Neural cell (in vitro differentiated cells): ENCODE data around the gene KLRD1. TPM values are rescaled to one million over a fixed set of nuclear protein-coding genes. Genes with fewer than 3 reads are reported as not detected.

Experiments
- H2AFZ ChIP-seq: fragments of 200-600, 300-800 bp; sonication (generic), shearing (Covaris generic); 2 replicates; pipeline ENCODE4 v1.6.0; 2014; ENCODE audit warnings: low read depth, mild to moderate bottlenecking, antibody characterized with exemption, low read length, moderate library complexity
- H3F3A ChIP-seq: fragments of 200-600 bp; shearing (Covaris generic); 2 replicates; pipeline ENCODE4 v1.6.1; 2016; ENCODE audit warnings: mild to moderate bottlenecking, moderate library complexity, mixed read lengths, antibody characterized with exemption, low read length; ENCODE audit not compliant: insufficient read depth, poor library complexity, severe bottlenecking
- H3K27ac ChIP-seq: fragments of 200-600, 300-800 bp; sonication (generic), shearing (Covaris generic); 2 replicates; pipeline ENCODE4 v1.5.1; 2014; ENCODE audit warnings: mild to moderate bottlenecking, low read length, moderate library complexity
- H3K27me3 ChIP-seq: fragments of 300-800, 200-600 bp; sonication (generic), shearing (Covaris generic); 2 replicates; pipeline ENCODE4 v1.6.0; 2014; ENCODE audit warnings: mild to moderate bottlenecking, low read depth, low read length, moderate library complexity; ENCODE audit not compliant: insufficient read depth
- H3K36me3 ChIP-seq: fragments of 300-800, 200-600 bp; sonication (generic), shearing (Covaris generic); 2 replicates; pipeline ENCODE4 v1.5.1; 2014; ENCODE audit warnings: mild to moderate bottlenecking, antibody characterized with exemption, low read length, moderate library complexity; ENCODE audit not compliant: insufficient read depth
- H3K4me2 ChIP-seq: fragments of 300-800, 200-600 bp; sonication (generic), shearing (Covaris generic); 2 replicates; pipeline ENCODE4 v1.6.0; 2014; ENCODE audit warnings: mild to moderate bottlenecking, low read length
- H3K4me3 ChIP-seq: fragments of 300-800, 200-600 bp; sonication (generic), shearing (Covaris generic); 2 replicates; pipeline ENCODE4 v1.5.1; 2014; ENCODE audit warnings: mild to moderate bottlenecking, low read length, moderate library complexity
- H3K79me2 ChIP-seq: fragments of 200-600 bp; shearing (Covaris generic); replicated peaks from 2 replicates; pipeline ENCODE4 v1.6.0; 2014; ENCODE audit warnings: mild to moderate bottlenecking, low read length, moderate library complexity; ENCODE audit not compliant: insufficient read depth
- H3K9ac ChIP-seq: fragments of 300-800, 200-600 bp; sonication (generic), shearing (Covaris generic); 2 replicates; pipeline ENCODE4 v1.6.1; 2016; ENCODE audit warnings: mild to moderate bottlenecking, low read length, mixed read lengths
- H3K9me2 ChIP-seq: fragments of 200-600 bp; shearing (Covaris generic); 2 replicates; pipeline ENCODE4 v1.6.1; 2016; ENCODE audit warnings: mild to moderate bottlenecking, low read length, mixed read lengths; ENCODE audit not compliant: insufficient read depth
- H3K9me3 ChIP-seq: fragments of 200-600, 300-800 bp; sonication (generic), shearing (Covaris generic); 2 replicates; pipeline ENCODE4 v1.6.1; 2016; ENCODE audit warnings: mild to moderate bottlenecking, mixed run types, low read length, moderate library complexity, mixed read lengths
- H4K20me1 ChIP-seq: fragments of 200-600 bp; shearing (Covaris generic); 2 replicates; pipeline ENCODE4 v1.6.1; 2016; ENCODE audit warnings: mild to moderate bottlenecking, mixed run types; ENCODE audit not compliant: insufficient read depth
- CTCF ChIP-seq: fragments of 450-650 bp; IDR thresholded peaks from 2 replicates; pipeline ENCODE4 v1.5.1; 2014; ENCODE audit warnings: antibody characterized with exemption, mild to moderate bottlenecking, moderate library complexity; ENCODE audit not compliant: poor library complexity, severe bottlenecking
- EP300 ChIP-seq: fragments of 450-650 bp; conservative IDR thresholded peaks from 2 replicates; pipeline ENCODE4 v1.6.1; 2014; ENCODE audit warnings: antibody characterized with exemption, mild to moderate bottlenecking, moderate library complexity; ENCODE audit not compliant: poor library complexity, severe bottlenecking
- EZH2 ChIP-seq: fragments of 200-600, 300-800 bp; shearing (Covaris generic), sonication (generic); IDR thresholded peaks from 2 replicates; pipeline ENCODE4 v1.6.1; 2014; ENCODE audit warnings: antibody characterized with exemption, low read length, borderline replicate concordance, mild to moderate bottlenecking; ENCODE audit not compliant: insufficient read depth, poor library complexity, severe bottlenecking
- MXI1 ChIP-seq: fragments of 450-650 bp; conservative IDR thresholded peaks from 2 replicates; pipeline ENCODE4 v1.6.1; 2014; ENCODE audit warnings: antibody characterized with exemption, mild to moderate bottlenecking; ENCODE audit not compliant: poor library complexity, severe bottlenecking
- POLR2AphosphoS5 ChIP-seq: IDR thresholded peaks from 2 replicates; pipeline ENCODE4 v1.6.1; 2012
- RAD21 ChIP-seq: fragments of 450-650 bp; conservative IDR thresholded peaks from 2 replicates; pipeline ENCODE4 v1.6.1; 2014; ENCODE audit warnings: antibody characterized with exemption, mild to moderate bottlenecking, moderate library complexity
- REST ChIP-seq: IDR thresholded peaks from 2 replicates; pipeline ENCODE4 v1.6.1; 2012; ENCODE audit warnings: borderline replicate concordance
- SMC3 ChIP-seq: fragments of 450-650 bp; conservative IDR thresholded peaks from 2 replicates; pipeline ENCODE4 v1.6.1; 2014; ENCODE audit warnings: antibody characterized with exemption, mild to moderate bottlenecking, moderate library complexity; ENCODE audit not compliant: poor library complexity
- TAF1 ChIP-seq: IDR thresholded peaks from 2 replicates; pipeline ENCODE4 v1.6.1; 2012; ENCODE audit warnings: low read depth
- polyA plus RNA-seq: library from polyadenylated mRNA; depleted of rRNA; stranded (reverse); fragments of >200 nt; gene quantifications from 2 replicates; pipeline ENCODE4 v1.2.3, GENCODE V29; 2014

The KLRD1 gene
- polyA plus RNA-seq, 1 donor from 2014 or later: 0.52 TPM

- H3K79me2 ChIP-seq: no peaks in the 10 kb centered on the region
- H3K27me3 ChIP-seq: no peaks in the 10 kb centered on the region
- no peak overlapping the region for H3K4me3 ChIP-seq
- no peaks in the 10 kb centered on the region for H4K20me1 ChIP-seq
- no peaks in the 10 kb centered on the region for H3K9me2 ChIP-seq
- H3F3A ChIP-seq: no peaks in the 10 kb centered on the region
- H3K36me3 ChIP-seq: no peaks in the 10 kb centered on the region
- no peak overlapping the region for H2AFZ ChIP-seq
- no peak overlapping the region for H3K4me2 ChIP-seq
- H3K9me3 ChIP-seq: no peaks in the 10 kb centered on the region
- no peak overlapping the region for H3K27ac ChIP-seq
- no peak overlapping the region for H3K9ac ChIP-seq
- TF ChIP-seq RAD21: no peak
- no peak for TF ChIP-seq EZH2
- no peak for TF ChIP-seq SMC3
- TF ChIP-seq REST: no peak
Measured at GRCh38 chr12:10301103-10301502, 6.6 kb upstream of the KLRD1 start.

DNA sequence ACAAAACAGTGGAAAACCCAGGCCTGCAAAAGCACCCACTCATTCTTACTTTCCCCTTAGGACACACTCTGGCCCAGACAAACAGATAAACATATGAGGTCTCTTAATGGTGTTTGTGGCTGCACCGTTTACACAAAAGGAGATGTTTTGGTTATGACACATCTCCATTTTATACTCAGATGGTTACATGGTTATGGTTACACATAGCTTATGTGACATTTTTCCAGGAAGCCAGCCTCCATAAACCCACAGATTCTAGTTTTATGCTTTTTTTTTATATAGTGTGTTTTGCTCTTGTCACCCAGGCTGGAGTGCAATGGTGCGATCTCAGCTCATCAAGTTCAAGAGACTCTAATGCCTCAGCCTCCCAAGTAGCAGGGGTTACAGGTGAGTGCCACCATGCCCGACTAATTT is 3.5 kb upstream of the KLRD1 start:
- H2AFZ ChIP-seq: no peak overlapping the region
- H3K9ac ChIP-seq: no peak overlapping the region
- no peaks in the 10 kb centered on the region for H3K36me3 ChIP-seq
- no peaks in the 10 kb centered on the region for H3K27me3 ChIP-seq
- no peak for TF ChIP-seq EP300
- no peak for TF ChIP-seq REST
- TF ChIP-seq POLR2AphosphoS5: no peak
- TF ChIP-seq EZH2: no peak
- no peak for TF ChIP-seq CTCF
- TF ChIP-seq SMC3: no peak
- TF ChIP-seq TAF1: no peak
- TF ChIP-seq RAD21: no peak
- no peak for TF ChIP-seq MXI1
- no peak overlapping the region for H3K4me2 ChIP-seq
- H3K4me3 ChIP-seq: no peak overlapping the region
- no peaks in the 10 kb centered on the region for H3K9me3 ChIP-seq
- no peak overlapping the region for H3K27ac ChIP-seq
- no peaks in the 10 kb centered on the region for H3K79me2 ChIP-seq
- H3F3A ChIP-seq: no peaks in the 10 kb centered on the region
- H4K20me1 ChIP-seq: no peaks in the 10 kb centered on the region
- H3K9me2 ChIP-seq: no peaks in the 10 kb centered on the region
